NB4 (cell line): ENCODE results near the gene MKRN1.

Source experiments
- CTCF ChIP-seq: IDR thresholded peaks from one replicate; pipeline ENCODE4 v1.5.1; 2012; ENCODE audit warnings: low read depth, low read length
- MAX ChIP-seq: IDR thresholded peaks from 2 replicates; pipeline ENCODE4 v1.6.1; 2011; ENCODE audit warnings: low read depth, low read length
- POLR2A ChIP-seq: IDR thresholded peaks from 2 replicates; pipeline ENCODE4 v1.6.1; 2011; ENCODE audit warnings: mild to moderate bottlenecking; ENCODE audit not compliant: insufficient read length; ENCODE audit errors: extremely low read depth

GRCh38 chr7:140484951-140485499 lies 5.7 kb upstream of the MKRN1 start:
- TF ChIP-seq CTCF (no peak), POLR2A (no peak), MAX (no peak)
